Activated naive CD4-positive, alpha-beta T cell treated with anti-CD3 and anti-CD28 coated beads, Interleukin-2, amount 10 ng/mL, durations not matched to agents 7 days and 5 days (primary cell): Measurements from ENCODE around the gene PEX12.
"Not testable (repeated sequence)": the region's sequence is repeated elsewhere in the genome, so short reads cannot be mapped to it uniquely, and the experiment has no call there.

Source experiments
- CTCF ChIA-PET: fragments of 350-600 bp; sonication (Branson Sonifier 250); formaldehyde crosslinking; loops from one replicate; lab custom pipeline; 2021; ENCODE audit warnings: antibody characterized with exemption; lab: Charles Lee
- DNase-seq: peaks from one replicate; pipeline ENCODE4 v3.0.0-alpha.2; 2020
- H3K27ac Mint-ChIP-seq: one replicate; pipeline ENCODE4 v1.8.0; 2021; ENCODE audit warnings: mild to moderate bottlenecking, moderate library complexity, mixed read lengths
- H3K27me3 Mint-ChIP-seq: one replicate; pipeline ENCODE4 v1.8.0; 2021; ENCODE audit warnings: mild to moderate bottlenecking, mixed read lengths
- H3K36me3 Mint-ChIP-seq: one replicate; pipeline ENCODE4 v1.8.0; 2021; ENCODE audit warnings: mixed read lengths
- H3K4me1 Mint-ChIP-seq: one replicate; pipeline ENCODE4 v1.8.0; 2021; ENCODE audit warnings: mixed read lengths
- H3K4me3 Mint-ChIP-seq: one replicate; pipeline ENCODE4 v1.8.0; 2021; ENCODE audit warnings: mild to moderate bottlenecking, moderate library complexity, mixed read lengths
- H3K9me3 Mint-ChIP-seq: one replicate; pipeline ENCODE4 v1.8.0; 2021; ENCODE audit warnings: mixed read lengths

Gene PEX12

GRCh38 chr17:35539659-35540026, 38.7 kb downstream of the PEX12 start:
- H3K4me3 Mint-ChIP-seq, result peak overlapping the region; percentile 81
- no peaks in the 10 kb centered on the region for H3K27me3 Mint-ChIP-seq
- peaks cover 57% of the 10 kb centered on the region for H3K4me1 Mint-ChIP-seq
- CTCF ChIA-PET, result interaction anchor here (0.7 to 8.1 kb wide), 8 partner anchors 39 to 372 kb away, joined by 3 to 86 read pairs (median 4); partner anchors contain the start of genes PEX12 and SLFN11
- no peak for DNase-seq
- H3K9me3 Mint-ChIP-seq, result no peaks in the 10 kb centered on the region
- H3K27ac Mint-ChIP-seq, result peak overlapping the region; percentile 100
- peaks cover 25% of the 10 kb centered on the region for H3K36me3 Mint-ChIP-seq

GRCh38 chr17:35537601-35538141, 40.7 kb downstream of the PEX12 start, which contains the start of gene SLFN12L:
Gene SLFN12L (minus strand): TSS chr17:35537678. CDS start chr17:35522364, 15,314 bp downstream.
- Mint-ChIP-seq H3K36me3 (peaks cover 34% of the 10 kb centered on the region), H3K27ac (peak within 1 kb of the TSS; percentile 100)
- peak; percentile 56 for DNase-seq

GRCh38 chr17:35536664-35537171, 41.7 kb downstream of the PEX12 start:
- Mint-ChIP-seq H3K4me3 (peak overlapping the region; percentile 78), H3K4me1 (peaks cover 57% of the 10 kb centered on the region), H3K36me3 (peaks cover 37% of the 10 kb centered on the region), H3K27ac (peak overlapping the region; percentile 100), H3K27me3 (no peaks in the 10 kb centered on the region), H3K9me3 (no peaks in the 10 kb centered on the region)
- peak; percentile 42 for DNase-seq
- CTCF ChIA-PET, result interaction anchor here (1.3 to 8.1 kb wide), 3 partner anchors 14 to 268 kb away, joined by 3 to 86 read pairs (median 26); no protein-coding TSS in a partner anchor

More at GRCh38 chr17:35537601-35538141, 40.7 kb downstream of the PEX12 start, which contains the start of gene SLFN12L:
- Mint-ChIP-seq H3K4me3 (peak within 1 kb of the TSS; percentile 78), H3K9me3 (no peaks in the 10 kb centered on the region), H3K27me3 (no peaks in the 10 kb centered on the region), H3K4me1 (peaks cover 51% of the 10 kb centered on the region)
- CTCF ChIA-PET, result interaction anchor here (1.0 to 8.1 kb wide), 7 partner anchors 41 to 418 kb away, joined by 3 to 86 read pairs (median 5); partner anchors contain the start of genes PEX12, RAD51D and SLFN5

DNA sequence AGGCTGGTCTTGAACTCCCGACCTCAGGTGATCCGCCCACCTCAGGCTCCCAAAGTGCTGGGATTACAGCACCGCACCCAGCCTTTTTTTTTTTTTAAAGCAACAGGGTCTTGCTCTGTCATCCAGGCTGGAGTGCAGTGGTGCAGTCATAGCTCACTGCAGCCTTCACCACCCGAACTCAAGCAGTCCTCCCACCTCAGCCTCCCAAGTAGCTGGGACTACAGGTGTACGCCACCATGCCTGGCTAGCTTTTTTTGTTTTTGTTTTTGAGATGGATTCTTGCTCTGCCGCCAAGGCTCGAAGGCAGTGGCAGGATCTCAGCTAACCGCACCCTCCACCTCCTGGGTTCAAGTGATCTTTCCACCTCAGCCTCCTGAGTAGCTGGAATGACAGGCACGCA, 43.0 kb downstream of the PEX12 start:
- CTCF ChIA-PET, result interaction anchor here (0.9 to 8.1 kb wide), 5 partner anchors 13 to 401 kb away, joined by 3 to 86 read pairs (median 3); partner anchors contain the start of gene PEX12
- Mint-ChIP-seq H3K36me3 (peaks cover 43% of the 10 kb centered on the region), H3K27ac (peak overlapping the region; percentile 100), H3K4me3 (peak overlapping the region; percentile 78), H3K4me1 (peaks cover 56% of the 10 kb centered on the region)
- not testable (repeated sequence) for H3K9me3 Mint-ChIP-seq, DNase-seq, H3K27me3 Mint-ChIP-seq

GRCh38 chr17:35534576-35535093, 43.7 kb downstream of the PEX12 start:
- Mint-ChIP-seq H3K4me3 (peak overlapping the region; percentile 78), H3K36me3 (peaks cover 48% of the 10 kb centered on the region), H3K9me3 (no peaks in the 10 kb centered on the region), H3K27ac (peak overlapping the region; percentile 100), H3K4me1 (peaks cover 55% of the 10 kb centered on the region), H3K27me3 (no peaks in the 10 kb centered on the region)
- DNase-seq, result no peak
- CTCF ChIA-PET, result interaction anchor here (0.7 to 8.1 kb wide), 8 partner anchors 10 to 401 kb away, joined by 3 to 86 read pairs (median 3); partner anchors contain the start of gene PEX12

DNA sequence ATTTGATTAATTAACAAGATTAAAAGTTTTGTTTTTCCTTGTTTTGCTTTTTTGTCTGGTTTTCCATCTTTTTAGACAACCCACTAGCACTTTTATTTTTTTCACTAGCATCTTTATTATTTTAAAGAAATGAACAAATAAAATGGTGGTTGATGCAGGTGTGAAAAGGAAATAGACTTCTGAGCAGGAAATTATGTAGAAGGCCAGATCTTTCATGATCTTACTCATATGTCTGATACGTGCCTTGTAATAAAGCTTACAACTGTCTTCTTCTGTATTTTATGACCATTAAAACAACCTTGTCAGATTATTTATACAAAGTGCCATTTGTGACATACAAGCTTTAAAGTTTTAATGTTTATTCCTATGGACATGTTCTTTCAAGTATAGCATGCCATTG, 47.2 kb downstream of the PEX12 start:
- no peak overlapping the region for H3K27ac Mint-ChIP-seq
- peak overlapping the region; percentile 34 for H3K4me3 Mint-ChIP-seq
- no peaks in the 10 kb centered on the region for H3K27me3 Mint-ChIP-seq
- H3K4me1 Mint-ChIP-seq, result peaks cover 68% of the 10 kb centered on the region
- H3K9me3 Mint-ChIP-seq, result peaks cover 8% of the 10 kb centered on the region
- no peak for DNase-seq
- CTCF ChIA-PET, result interaction anchor here (2.1 kb wide), 1 partner anchor 218 kb away, joined by 7 read pairs; no protein-coding TSS in a partner anchor
- peaks cover 68% of the 10 kb centered on the region for H3K36me3 Mint-ChIP-seq

- no peak overlapping the region for H3K4me3 Mint-ChIP-seq
- H3K27me3 Mint-ChIP-seq, result no peaks in the 10 kb centered on the region
- no peak overlapping the region for H3K27ac Mint-ChIP-seq
- no peak for DNase-seq
- H3K4me1 Mint-ChIP-seq, result peaks cover 81% of the 10 kb centered on the region
- H3K36me3 Mint-ChIP-seq, result peaks cover 72% of the 10 kb centered on the region
- H3K9me3 Mint-ChIP-seq, result peaks cover 8% of the 10 kb centered on the region
- CTCF ChIA-PET, result no interaction called here
These were observed 48.5 kb downstream of the PEX12 start for GRCh38 chr17:35529866-35530265.

DNA sequence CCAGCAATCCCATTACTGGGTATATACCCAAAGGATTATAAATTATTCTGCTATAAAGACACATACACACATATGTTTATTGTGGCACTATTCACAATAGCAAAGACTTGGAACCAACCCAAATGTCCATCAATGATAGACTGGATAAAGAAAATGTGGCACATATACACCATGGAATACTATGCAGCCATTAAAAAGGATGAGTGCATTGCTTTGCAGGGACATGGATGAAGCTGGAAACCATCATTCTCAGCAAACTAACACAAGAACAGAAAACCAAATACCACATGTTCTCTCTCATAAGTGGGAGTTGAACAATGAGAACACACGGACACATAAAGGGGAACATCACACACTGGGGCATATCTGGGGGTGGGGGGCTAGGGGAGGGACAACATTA, 49.0 kb downstream of the PEX12 start:
- H3K4me1 Mint-ChIP-seq, result peaks cover 82% of the 10 kb centered on the region
- CTCF ChIA-PET, H3K27ac Mint-ChIP-seq: not testable (repeated sequence)

More for the DNA sequence above, 49.0 kb downstream of the PEX12 start:
- H3K27me3 Mint-ChIP-seq, DNase-seq, H3K4me3 Mint-ChIP-seq, H3K9me3 Mint-ChIP-seq: not testable (repeated sequence)
- peaks cover 71% of the 10 kb centered on the region for H3K36me3 Mint-ChIP-seq
